HG03045 (cell line): Measurements from ENCODE around the gene ARAP1.

Experiments
- ATAC-seq: cut with Tn5 transposase; IDR thresholded peaks from one replicate; pipeline ENCODE4 v1.9.1; 2021; ENCODE audit warnings: mild to moderate bottlenecking, moderate library complexity; ENCODE audit not compliant: unreplicated experiment

The ARAP1 gene

GRCh38 chr11:72725724-72726028 is 26.5 kb downstream of the ARAP1 start:
- ATAC-seq: no peak

- ATAC-seq: no peak
These were observed 27.1 kb downstream of the ARAP1 start for GRCh38 chr11:72724851-72725723.

- ATAC-seq: no peak
These were observed 28.1 kb downstream of the ARAP1 start for GRCh38 chr11:72724021-72724551.

GRCh38 chr11:72723508-72723907 is 28.7 kb downstream of the ARAP1 start:
- ATAC-seq: no peak

DNA sequence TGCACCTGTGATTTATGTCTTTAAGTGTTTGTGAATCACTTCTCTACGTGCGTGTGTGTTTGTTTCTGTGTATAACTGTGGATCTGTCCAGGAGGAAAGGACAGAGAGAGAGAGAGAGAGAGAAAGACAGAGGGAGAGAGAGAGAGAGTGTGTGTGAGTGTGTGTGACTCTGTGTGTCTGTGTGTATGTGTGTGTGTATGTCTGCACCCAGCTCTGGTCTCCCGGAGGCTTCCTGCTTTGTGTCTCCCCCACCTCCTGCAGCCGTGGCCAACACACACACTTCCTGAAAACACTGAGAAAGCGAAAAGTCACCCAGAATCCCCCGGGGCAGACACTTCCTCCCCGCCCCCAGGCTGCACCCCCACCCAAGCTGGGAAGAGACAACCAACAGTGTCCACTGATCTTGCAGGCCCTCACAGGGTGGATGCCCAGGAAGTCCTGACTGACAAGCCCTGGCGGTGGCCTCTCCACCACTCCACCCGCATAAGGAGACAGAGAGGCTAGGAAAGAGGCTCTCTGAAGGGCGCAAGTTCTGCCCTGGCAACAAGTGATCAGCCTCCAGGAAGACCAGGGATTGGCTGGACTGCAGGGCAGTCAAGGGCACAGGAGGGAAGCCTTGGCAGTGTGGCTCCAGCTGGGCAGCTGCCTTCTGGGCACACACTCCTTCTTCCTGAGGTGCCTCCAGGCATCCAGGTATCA is 30.0 kb downstream of the ARAP1 start:
- peak; percentile 82 for ATAC-seq

DNA sequence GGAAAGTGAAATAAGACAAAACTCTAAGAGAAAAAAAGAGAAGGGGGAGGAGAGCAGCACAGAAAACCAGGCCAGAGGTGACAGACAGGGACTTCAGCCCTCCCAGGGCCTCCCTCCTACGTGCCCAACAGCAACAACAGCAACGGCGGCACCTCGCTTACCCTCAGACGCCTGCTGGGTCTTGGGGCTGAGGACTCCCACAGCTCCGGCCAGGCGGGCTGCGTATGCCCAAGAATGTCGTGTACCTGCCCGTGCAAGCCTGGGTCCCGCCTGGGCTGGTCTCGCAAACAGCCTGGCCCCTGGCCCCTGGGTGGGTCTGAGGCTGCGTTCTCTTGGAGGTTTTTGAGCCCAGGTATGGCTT is 30.5 kb downstream of the ARAP1 start:
- no peak for ATAC-seq

DNA sequence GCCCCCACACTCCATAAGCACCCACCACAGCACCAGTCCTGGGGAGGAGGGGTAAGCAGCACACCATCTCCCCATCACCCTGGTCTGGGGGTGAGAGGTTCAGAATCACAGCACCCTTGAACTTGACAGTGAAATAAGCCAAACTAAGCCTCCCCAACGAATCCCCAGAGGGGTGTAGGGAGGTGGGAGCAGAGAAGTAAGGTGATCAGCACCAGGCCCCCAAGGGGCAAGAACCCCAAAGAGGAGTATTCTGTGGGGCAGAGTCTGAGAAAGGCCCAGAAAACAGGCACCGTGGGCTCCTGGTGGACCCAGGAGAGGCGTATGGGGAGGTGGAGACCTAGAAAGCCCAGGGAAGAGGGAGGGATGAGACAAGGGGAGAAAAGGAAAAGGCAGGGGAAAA is 30.9 kb downstream of the ARAP1 start:
- ATAC-seq: no peak

DNA sequence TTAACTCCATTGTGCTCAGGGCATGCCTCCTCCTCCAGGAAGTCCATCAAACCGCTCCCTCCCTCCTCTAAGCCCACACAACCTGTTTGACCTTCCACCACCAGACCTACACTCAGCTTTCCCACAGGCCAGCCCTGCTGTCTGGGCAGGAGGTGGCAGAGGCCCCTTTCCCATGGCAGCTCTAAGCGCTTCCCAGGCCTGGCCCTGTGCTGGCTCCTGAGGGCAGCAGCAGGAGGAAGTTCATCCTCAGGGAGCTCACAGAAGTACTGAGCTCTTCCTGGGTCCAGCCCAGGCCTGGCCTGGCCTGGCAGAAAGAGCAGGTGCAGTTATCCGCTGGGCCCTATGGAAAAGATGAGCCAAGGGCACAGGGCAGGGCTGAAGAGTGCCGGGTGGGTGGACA is 31.4 kb downstream of the ARAP1 start:
- no peak for ATAC-seq

GRCh38 chr11:72720047-72720446 is 32.2 kb downstream of the ARAP1 start:
- no peak for ATAC-seq

GRCh38 chr11:72719551-72719950 is 32.7 kb downstream of the ARAP1 start:
- no peak for ATAC-seq

DNA sequence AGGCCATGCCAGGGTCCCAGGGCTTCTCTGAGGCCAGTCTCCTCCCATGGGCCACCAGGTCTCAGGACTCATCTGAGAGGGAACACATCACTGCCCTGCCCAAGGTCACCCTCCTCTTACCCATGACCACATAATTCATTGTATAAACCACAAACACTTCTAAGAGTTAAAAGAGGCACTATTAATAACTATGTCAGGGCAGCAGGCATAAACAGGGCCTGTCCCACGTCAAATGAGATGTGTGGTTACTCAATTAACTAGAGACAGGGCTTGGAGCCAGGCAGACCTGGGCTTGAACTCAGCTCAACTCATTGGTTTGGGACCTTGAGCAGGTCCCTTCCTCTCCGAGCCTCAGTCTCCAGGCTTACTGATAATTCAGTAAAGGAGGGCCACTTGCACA is 33.1 kb downstream of the ARAP1 start:
- ATAC-seq: no peak

DNA sequence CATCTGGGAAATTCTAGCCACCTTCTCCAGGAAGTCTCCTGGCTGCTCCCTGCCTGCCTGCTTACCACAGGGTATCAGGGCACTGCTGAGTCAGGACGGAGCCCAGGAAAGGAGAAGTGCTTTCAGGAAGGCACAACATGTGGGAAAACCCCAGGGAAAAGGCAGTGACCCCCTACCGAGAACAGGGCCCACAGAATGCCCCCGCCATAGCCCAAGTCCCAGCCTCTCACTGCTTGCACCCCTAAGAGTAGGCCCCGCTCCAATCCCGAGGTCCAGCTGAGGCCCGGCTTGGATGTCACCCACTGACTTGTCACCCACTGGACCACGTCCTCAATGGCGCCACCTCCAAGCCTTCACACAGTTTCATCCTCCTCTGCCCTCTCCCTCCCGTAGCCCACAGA is 34.1 kb downstream of the ARAP1 start:
- no peak for ATAC-seq

DNA sequence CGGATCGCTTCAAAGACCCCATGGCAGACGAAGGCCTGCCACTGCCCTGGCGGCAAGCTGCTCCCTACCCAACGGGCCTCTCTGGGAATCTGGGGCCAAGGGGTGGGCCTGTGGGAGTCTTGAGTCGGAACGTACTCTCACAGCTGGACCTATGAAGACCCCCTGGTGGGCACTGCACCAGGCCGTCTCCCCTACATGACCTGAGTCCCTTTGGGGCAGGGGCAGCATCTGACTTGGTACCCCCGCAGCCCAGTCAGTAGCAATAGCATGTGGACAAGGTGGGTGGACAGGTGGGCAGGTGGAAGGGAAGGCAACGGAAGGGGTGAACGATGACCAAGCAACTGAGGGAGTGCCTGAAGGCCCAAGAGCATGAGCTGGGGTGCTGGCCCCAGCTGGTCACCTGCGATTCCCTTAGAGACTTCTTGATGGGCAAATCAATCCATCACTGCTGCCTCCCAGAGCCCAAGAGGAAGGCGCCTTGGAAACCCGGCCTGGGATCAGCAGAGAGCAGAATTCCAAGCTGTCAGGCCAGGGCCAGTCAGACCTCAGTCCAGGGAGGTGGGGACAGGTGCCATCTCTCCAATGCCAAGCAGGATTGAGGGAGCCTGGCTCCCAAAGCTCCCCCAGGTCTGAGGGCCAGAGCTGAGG is 35.3 kb downstream of the ARAP1 start:
- no peak for ATAC-seq

DNA sequence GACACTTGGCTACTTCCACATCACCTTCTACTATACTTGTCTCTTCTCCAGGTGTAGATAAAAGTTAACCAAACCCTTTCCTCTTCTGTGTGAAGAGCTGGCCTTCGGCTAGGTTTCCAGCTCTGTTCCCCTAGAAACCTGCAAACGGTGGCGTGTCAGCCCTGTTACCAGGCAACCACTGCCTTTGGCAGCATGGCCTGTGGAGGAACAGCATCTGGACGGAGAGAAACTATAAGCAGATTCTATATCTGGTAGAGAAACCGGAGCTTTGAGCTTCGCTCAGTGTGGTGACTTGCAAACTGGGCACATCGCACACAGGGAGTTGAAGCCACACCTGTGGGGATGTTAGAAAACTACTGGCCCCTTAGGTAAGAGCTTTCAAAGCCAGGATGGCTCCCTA is 35.9 kb downstream of the ARAP1 start:
- ATAC-seq: no peak

GRCh38 chr11:72712841-72713240 is 39.4 kb downstream of the ARAP1 start:
- no peak for ATAC-seq

DNA sequence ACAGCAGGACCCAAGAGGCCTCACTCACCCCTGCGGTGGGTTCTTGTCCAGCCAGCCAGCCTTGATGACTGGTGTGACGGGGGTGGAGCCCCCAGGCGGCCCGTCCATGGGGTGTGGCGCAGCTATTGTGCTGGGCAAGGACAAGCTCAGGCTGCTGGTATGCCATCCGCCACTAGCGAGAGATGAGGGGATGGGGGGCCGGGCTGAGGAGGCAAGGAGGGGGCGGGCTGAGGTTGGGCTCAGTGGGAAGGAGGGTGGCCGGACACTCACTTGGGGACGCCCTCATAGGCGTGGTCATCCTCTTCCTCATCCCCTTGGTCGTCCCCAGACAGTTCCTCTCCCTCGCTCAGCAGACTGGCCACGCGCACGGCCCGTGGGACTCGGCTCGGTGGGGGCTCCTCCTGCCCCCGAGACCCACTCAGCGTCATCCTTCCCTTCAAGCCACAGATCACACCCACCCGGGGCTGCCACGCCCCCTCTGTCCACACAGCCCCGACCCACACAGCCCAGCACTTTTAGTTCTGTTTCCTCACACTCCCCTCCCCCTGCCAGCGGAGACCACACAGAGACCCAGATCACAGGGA is 39.9 kb downstream of the ARAP1 start:
- no peak for ATAC-seq

- ATAC-seq: no peak
These were observed 41.1 kb downstream of the ARAP1 start for GRCh38 chr11:72711141-72711540.

- no peak for ATAC-seq
These were observed 41.9 kb downstream of the ARAP1 start for GRCh38 chr11:72710278-72710677.

- ATAC-seq: no peak
These were observed 42.5 kb downstream of the ARAP1 start for GRCh38 chr11:72709478-72710238.

DNA sequence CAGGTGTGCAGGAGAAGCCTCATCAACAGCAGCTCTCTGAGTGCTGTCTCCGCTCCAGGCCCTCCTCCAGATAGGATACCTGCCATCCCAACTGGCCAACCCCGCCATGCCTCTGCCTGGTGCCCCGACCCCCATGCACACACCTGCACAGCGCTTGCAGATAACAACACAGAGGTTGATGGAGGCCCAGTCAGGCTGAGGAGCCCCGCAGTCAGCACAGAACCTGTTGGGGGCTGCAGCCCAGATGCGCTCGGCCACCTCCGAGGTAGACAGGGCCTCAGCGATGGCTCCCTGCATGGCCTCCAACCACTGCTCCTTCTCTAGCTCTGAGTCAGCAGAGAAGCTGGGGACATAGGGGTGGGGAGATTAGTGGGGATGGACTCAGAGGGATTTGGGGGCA is 45.2 kb downstream of the ARAP1 start:
- ATAC-seq: no peak

DNA sequence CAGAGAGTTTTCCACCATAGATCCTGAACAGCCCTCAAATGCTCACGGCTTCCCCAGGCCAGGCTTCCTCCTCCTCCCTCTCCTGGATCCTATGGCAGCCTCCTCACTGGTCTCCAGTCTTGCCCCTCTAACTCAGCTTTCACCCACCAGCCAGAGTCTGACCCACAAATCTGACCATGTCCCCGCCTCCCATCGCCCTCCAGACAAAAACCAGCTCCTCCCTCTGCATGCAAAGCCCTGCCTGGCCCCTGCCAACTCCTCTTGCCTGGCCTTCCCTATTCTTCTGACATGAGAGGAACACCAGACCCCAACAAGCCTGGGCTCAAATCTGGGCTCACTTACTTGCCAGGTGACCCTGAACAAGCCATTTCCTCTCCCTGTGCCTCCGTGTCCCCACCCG is 45.6 kb downstream of the ARAP1 start:
- ATAC-seq: no peak
